OCI-LY7 (cell line): ENCODE results near the gene RNF220.

ENCODE experiments used
- EZH2phosphoT487 ChIP-seq: fragments of 200-600 bp; sonication (generic); IDR thresholded peaks from 2 replicates; pipeline ENCODE4 v1.6.1; 2018; ENCODE audit warnings: low read depth, borderline replicate concordance, mild to moderate bottlenecking, mixed run types, antibody characterized with exemption, low read length, moderate library complexity, mixed read lengths
- TF ChIP-seq, protein P1 (sequence below): fragments of 200-600 bp; sonication (generic); conservative IDR thresholded peaks from 2 replicates; pipeline ENCODE4 v1.5.1; 2014; ENCODE audit warnings: mild to moderate bottlenecking, antibody characterized with exemption, low read length, moderate library complexity, mixed read lengths

GRCh38 chr1:44536357-44537209 lies 131.5 kb downstream of the RNF220 start:
- TF ChIP-seq, protein P1, sequence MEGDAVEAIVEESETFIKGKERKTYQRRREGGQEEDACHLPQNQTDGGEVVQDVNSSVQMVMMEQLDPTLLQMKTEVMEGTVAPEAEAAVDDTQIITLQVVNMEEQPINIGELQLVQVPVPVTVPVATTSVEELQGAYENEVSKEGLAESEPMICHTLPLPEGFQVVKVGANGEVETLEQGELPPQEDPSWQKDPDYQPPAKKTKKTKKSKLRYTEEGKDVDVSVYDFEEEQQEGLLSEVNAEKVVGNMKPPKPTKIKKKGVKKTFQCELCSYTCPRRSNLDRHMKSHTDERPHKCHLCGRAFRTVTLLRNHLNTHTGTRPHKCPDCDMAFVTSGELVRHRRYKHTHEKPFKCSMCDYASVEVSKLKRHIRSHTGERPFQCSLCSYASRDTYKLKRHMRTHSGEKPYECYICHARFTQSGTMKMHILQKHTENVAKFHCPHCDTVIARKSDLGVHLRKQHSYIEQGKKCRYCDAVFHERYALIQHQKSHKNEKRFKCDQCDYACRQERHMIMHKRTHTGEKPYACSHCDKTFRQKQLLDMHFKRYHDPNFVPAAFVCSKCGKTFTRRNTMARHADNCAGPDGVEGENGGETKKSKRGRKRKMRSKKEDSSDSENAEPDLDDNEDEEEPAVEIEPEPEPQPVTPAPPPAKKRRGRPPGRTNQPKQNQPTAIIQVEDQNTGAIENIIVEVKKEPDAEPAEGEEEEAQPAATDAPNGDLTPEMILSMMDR: no peak
- TF ChIP-seq EZH2phosphoT487: no peak
